CD14-positive monocyte (primary cell): ENCODE results near the gene GDF11. TPM values are rescaled to one million over a fixed set of nuclear protein-coding genes. Genes with fewer than 3 reads are reported as not detected.
A peak's percentile ranks its signal among the peaks of the same experiment; 100 is the strongest.

ENCODE experiments used
- DNase-seq, 3 donors: peaks; one replicate each; pipeline ENCODE4 v3.0.0-alpha.2; 2011 to 2022
- H2AFZ ChIP-seq: 2 replicates; pipeline ENCODE4 v1.6.0; 2012; ENCODE audit warnings: mild to moderate bottlenecking, low read depth, low read length, inconsistent platforms; ENCODE audit not compliant: insufficient read depth, poor library complexity, severe bottlenecking
- H3K27ac ChIP-seq, 2 donors: 1 replicate in 1 of 2; 2 replicates in 1 of 2; pipeline ENCODE4 v1.5.1; 2012 to 2013; ENCODE audit warnings: low read length in 2 of 2, control low read depth in 1 of 2, inconsistent platforms in 1 of 2, low read depth in 1 of 2, mild to moderate bottlenecking in 1 of 2
- H3K27me3 ChIP-seq, 2 donors: one replicate each; pipeline versions ENCODE4 v1.6.0 to v1.6.1; 2011 to 2013; ENCODE audit warnings: low read length in 2 of 2; ENCODE audit not compliant: control insufficient read depth in 2 of 2, insufficient read depth in 2 of 2
- H3K36me3 ChIP-seq, 2 donors: replicated peaks in 1 of 2; 1 replicate in 1 of 2; 2 replicates in 1 of 2; pipeline versions ENCODE4 v1.5.1 to v1.6.1; 2012 to 2013; ENCODE audit warnings: low read length in 2 of 2, control low read depth in 1 of 2, inconsistent platforms in 1 of 2, mild to moderate bottlenecking in 1 of 2; ENCODE audit not compliant: insufficient read depth in 2 of 2, control insufficient read depth in 1 of 2
- H3K4me1 ChIP-seq, 2 donors: 1 replicate in 1 of 2; 2 replicates in 1 of 2; pipeline versions ENCODE4 v1.5.1 to v1.6.1; 2012 to 2013; ENCODE audit warnings: low read length in 2 of 2, control low read depth in 1 of 2, inconsistent platforms in 1 of 2, mild to moderate bottlenecking in 1 of 2, moderate library complexity in 1 of 2; ENCODE audit not compliant: insufficient read depth in 2 of 2, control insufficient read depth in 1 of 2
- H3K4me2 ChIP-seq: replicated peaks from 2 replicates; pipeline ENCODE3; 2012; ENCODE audit warnings: low read length, moderate library complexity, mild to moderate bottlenecking; ENCODE audit not compliant: poor library complexity, severe bottlenecking; ENCODE audit errors: extremely low read depth
- H3K4me3 ChIP-seq, 3 experiments: fragments of 200-600 bp in 1 of 3; sonication (generic) in 1 of 3; replicated peaks in 1 of 3; 1 replicate in 2 of 3; 2 replicates in 1 of 3; pipeline ENCODE4 v1.5.1; 2011 to 2013; ENCODE audit warnings: low read length in 3 of 3, mild to moderate bottlenecking in 3 of 3, control low read depth in 2 of 3, low read depth in 2 of 3, inconsistent platforms in 1 of 3, moderate library complexity in 1 of 3
- H3K79me2 ChIP-seq: 2 replicates; pipeline ENCODE4 v1.6.0; 2012; ENCODE audit warnings: mild to moderate bottlenecking, control low read depth, inconsistent platforms, low read length, moderate library complexity; ENCODE audit not compliant: insufficient read depth
- H3K9ac ChIP-seq: 2 replicates; pipeline ENCODE4 v1.6.0; 2017; ENCODE audit warnings: low read length, mild to moderate bottlenecking; ENCODE audit not compliant: insufficient read depth, poor library complexity, severe bottlenecking
- H3K9me3 ChIP-seq, 2 donors: replicated peaks in 1 of 2; 1 replicate in 1 of 2; 2 replicates in 1 of 2; pipeline versions ENCODE4 v1.5.1 to v1.6.1; 2012 to 2013; ENCODE audit warnings: low read length in 2 of 2, control low read depth in 1 of 2; ENCODE audit not compliant: control insufficient read depth in 1 of 2, insufficient read depth in 1 of 2
- H4K20me1 ChIP-seq: 2 replicates; pipeline ENCODE4 v1.6.0; 2012; ENCODE audit warnings: mild to moderate bottlenecking, low read length, control low read depth, moderate library complexity; ENCODE audit not compliant: insufficient read depth
- H3K27ac Mint-ChIP-seq, 7 donors: one replicate each; pipeline ENCODE4 v1.8.0; 2020; ENCODE audit warnings: mild to moderate bottlenecking in 7 of 7, mixed read lengths in 7 of 7, moderate library complexity in 6 of 7, inconsistent platforms in 2 of 7
- H3K27me3 Mint-ChIP-seq, 3 donors: one replicate each; pipeline ENCODE4 v1.8.0; 2021 to 2022; ENCODE audit warnings: low read depth in 3 of 3, mild to moderate bottlenecking in 3 of 3, mixed read lengths in 3 of 3, moderate library complexity in 3 of 3, inconsistent platforms in 1 of 3
- H3K36me3 Mint-ChIP-seq, 2 donors: one replicate each; pipeline ENCODE4 v1.8.0; 2020; ENCODE audit warnings: mixed read lengths in 2 of 2, inconsistent platforms in 1 of 2, mild to moderate bottlenecking in 1 of 2
- H3K4me1 Mint-ChIP-seq: one replicate; pipeline ENCODE4 v1.8.0; 2020; ENCODE audit warnings: mild to moderate bottlenecking, mixed read lengths
- H3K4me3 Mint-ChIP-seq, 2 donors: one replicate each; pipeline ENCODE4 v1.8.0; 2020; ENCODE audit warnings: mild to moderate bottlenecking in 2 of 2, mixed read lengths in 2 of 2, moderate library complexity in 1 of 2
- H3K9me3 Mint-ChIP-seq, 7 donors: one replicate each; pipeline ENCODE4 v1.8.0; 2020 to 2022; ENCODE audit warnings: mixed read lengths in 7 of 7, mild to moderate bottlenecking in 6 of 7, moderate library complexity in 6 of 7, inconsistent platforms in 2 of 7
- WGBS: methylation state at CpG from one replicate; pipeline ENCODE4 v1.1.5; 2013; ENCODE audit warnings: missing lambda C conversion rate; ENCODE audit not compliant: insufficient coverage; 5-methylcytosine and 5-hydroxymethylcytosine counted together
- intact Hi-C, 2 donors: fragments of 100-400 bp; cut with micrococcal nuclease; formaldehyde crosslinking; loops; one replicate each; pipeline versions ENCODE4 v1.15.0 to v1.15.1; 2023
- polyA plus RNA-seq, 3 donors: library from polyadenylated mRNA; depleted of rRNA in 1 of 3; unstranded in 2 of 3; stranded (reverse) in 1 of 3; fragments of 300-500 nt in 2 of 3; fragments of >200 nt in 1 of 3; fragmentation: Illumina TruSeq in 2 of 3; gene quantifications; 1 replicate in 2 of 3; 2 replicates in 1 of 3; pipeline ENCODE4 v1.2.3, GENCODE V29; 2012 to 2021
- TF ChIP-seq, protein P1 (sequence below): fragments of 200-600 bp; IDR thresholded peaks from one replicate; pipeline ENCODE4 v1.8.0; 2022; ENCODE audit warnings: antibody characterized with exemption, mild to moderate bottlenecking

The GDF11 gene
- polyA plus RNA-seq, 3 donors: 0.08 to 0.09 (median 0.09) TPM

DNA sequence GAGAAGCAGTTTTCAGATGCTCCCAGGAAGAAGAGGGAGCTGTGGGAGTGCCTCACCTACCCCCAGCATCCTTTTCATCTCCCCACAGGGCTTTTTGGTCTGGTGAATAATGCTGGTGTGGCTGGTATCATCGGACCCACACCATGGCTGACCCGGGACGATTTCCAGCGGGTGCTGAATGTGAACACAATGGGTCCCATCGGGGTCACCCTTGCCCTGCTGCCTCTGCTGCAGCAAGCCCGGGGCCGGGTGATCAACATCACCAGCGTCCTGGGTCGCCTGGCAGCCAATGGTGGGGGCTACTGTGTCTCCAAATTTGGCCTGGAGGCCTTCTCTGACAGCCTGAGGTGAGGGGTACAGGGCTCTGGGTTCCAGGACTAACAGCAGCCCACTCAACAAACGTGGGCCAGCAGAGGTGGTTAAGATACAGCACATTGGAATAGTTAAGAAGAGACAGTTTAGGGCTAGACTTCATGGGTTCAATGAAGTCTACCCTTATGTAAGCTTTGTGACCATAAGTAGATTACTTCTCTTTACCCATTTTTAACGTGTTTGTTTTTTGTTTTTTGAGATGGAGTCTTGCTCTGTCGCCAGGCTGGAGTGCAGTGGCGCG lies 21.2 kb upstream of the GDF11 start:
- H3K27me3 Mint-ChIP-seq: no peaks in the 10 kb centered on the region
- peaks cover 73% of the 10 kb centered on the region for H4K20me1 ChIP-seq
- peaks cover 41% of the 10 kb centered on the region for H3K79me2 ChIP-seq
- H3K4me2 ChIP-seq: no peak overlapping the region
- H3K36me3 Mint-ChIP-seq: peaks cover 54 to 75% of the 10 kb centered on the region in 2 donors
- intact Hi-C loops: loop anchor here in 1 of 2 donors (5.0 kb wide), 1 partner anchor 64 kb away; no protein-coding TSS in a partner anchor
- H3K4me1 ChIP-seq: peaks cover 21 to 52% of the 10 kb centered on the region in 2 donors
- no peak overlapping the region for H3K27ac ChIP-seq
- no peak overlapping the region for H3K9ac ChIP-seq
- no peak for DNase-seq
- peak overlapping the region in 3 of 7 donors; percentile 26 to 69 (median 60) for H3K27ac Mint-ChIP-seq
- no peaks in the 10 kb centered on the region for H3K27me3 ChIP-seq
- H2AFZ ChIP-seq: no peak overlapping the region
- peaks cover 64% of the 10 kb centered on the region for H3K4me1 Mint-ChIP-seq
- no peak overlapping the region for H3K4me3 ChIP-seq
- peaks cover 37 to 82% of the 10 kb centered on the region in 2 donors for H3K36me3 ChIP-seq
- no peak overlapping the region for H3K4me3 Mint-ChIP-seq
- WGBS: 93% methylated on average over 7 of the region's 14 CpGs
- TF ChIP-seq, protein P1, sequence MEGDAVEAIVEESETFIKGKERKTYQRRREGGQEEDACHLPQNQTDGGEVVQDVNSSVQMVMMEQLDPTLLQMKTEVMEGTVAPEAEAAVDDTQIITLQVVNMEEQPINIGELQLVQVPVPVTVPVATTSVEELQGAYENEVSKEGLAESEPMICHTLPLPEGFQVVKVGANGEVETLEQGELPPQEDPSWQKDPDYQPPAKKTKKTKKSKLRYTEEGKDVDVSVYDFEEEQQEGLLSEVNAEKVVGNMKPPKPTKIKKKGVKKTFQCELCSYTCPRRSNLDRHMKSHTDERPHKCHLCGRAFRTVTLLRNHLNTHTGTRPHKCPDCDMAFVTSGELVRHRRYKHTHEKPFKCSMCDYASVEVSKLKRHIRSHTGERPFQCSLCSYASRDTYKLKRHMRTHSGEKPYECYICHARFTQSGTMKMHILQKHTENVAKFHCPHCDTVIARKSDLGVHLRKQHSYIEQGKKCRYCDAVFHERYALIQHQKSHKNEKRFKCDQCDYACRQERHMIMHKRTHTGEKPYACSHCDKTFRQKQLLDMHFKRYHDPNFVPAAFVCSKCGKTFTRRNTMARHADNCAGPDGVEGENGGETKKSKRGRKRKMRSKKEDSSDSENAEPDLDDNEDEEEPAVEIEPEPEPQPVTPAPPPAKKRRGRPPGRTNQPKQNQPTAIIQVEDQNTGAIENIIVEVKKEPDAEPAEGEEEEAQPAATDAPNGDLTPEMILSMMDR: no peak
- peaks cover 0 to 4% (median 0%) of the 10 kb centered on the region in 7 donors for H3K9me3 Mint-ChIP-seq
- H3K9me3 ChIP-seq: no peaks in the 10 kb centered on the region

DNA sequence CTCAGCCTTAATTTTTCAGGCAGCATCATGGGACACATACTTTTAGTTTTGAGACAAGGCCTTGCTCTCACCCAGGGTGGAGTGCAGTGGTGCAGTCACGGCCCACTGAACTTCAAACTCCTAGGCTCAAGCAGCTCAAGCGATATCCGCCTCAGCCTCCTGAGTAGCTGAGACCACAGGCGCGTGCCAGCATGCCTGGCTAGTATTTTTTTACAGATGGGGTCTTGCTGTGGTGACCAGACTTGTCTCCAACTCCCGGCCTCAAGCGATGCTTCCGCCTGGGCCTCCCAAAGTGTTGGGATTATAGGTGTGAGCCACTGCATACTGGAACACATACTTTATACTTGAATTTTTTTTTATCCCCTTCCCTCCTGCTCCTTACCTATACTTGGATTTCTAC lies 20.0 kb upstream of the GDF11 start:
- TF ChIP-seq, protein P1: no peak
- Histone ChIP-seq H3K9ac (no peak overlapping the region), H4K20me1 (peaks cover 73% of the 10 kb centered on the region), H2AFZ (no peak overlapping the region), H3K27ac (no peak overlapping the region), H3K4me1 (peaks cover 21 to 52% of the 10 kb centered on the region in 2 donors), H3K36me3 (peaks cover 38 to 86% of the 10 kb centered on the region in 2 donors), H3K4me3 (no peak overlapping the region), H3K79me2 (peaks cover 42% of the 10 kb centered on the region), H3K4me2 (no peak overlapping the region), H3K9me3 (no peaks in the 10 kb centered on the region), H3K27me3 (no peaks in the 10 kb centered on the region)
- no peaks in the 10 kb centered on the region for H3K27me3 Mint-ChIP-seq
- H3K4me3 Mint-ChIP-seq: no peak overlapping the region
- intact Hi-C loops: loop anchor here in 1 of 2 donors (5.0 kb wide), 1 partner anchor 66 kb away; no protein-coding TSS in a partner anchor
- peaks cover 0 to 4% (median 0%) of the 10 kb centered on the region in 7 donors for H3K9me3 Mint-ChIP-seq
- H3K4me1 Mint-ChIP-seq: peaks cover 62% of the 10 kb centered on the region
- H3K36me3 Mint-ChIP-seq: peaks cover 61 to 80% of the 10 kb centered on the region in 2 donors
- DNase-seq: no peak
- WGBS: 100% methylated on average over 4 of the region's 8 CpGs
- peak overlapping the region in 2 of 7 donors; percentile 37 to 53 for H3K27ac Mint-ChIP-seq
